ENCODE measurements around the gene SETDB2.

SETDB2 gene

GRCh38 chr13:49464085-49464484, 20.0 kb downstream of the SETDB2 start:
- DNase-seq (ENCODE audit: low spot score) = no peak
- no peak for TF ChIP-seq CTCF (IDR thresholded peaks at IDR 0.05)

GRCh38 chr13:49464621-49465325, 20.7 kb downstream of the SETDB2 start:
- TF ChIP-seq CTCF (IDR thresholded peaks at IDR 0.05) = no peak
- Histone ChIP-seq H3K4me3 (no peak overlapping the region), H3K27ac (no peak overlapping the region)
- DNase-seq (ENCODE audit: low spot score) = no peak

More at GRCh38 chr13:49464085-49464484, 20.0 kb downstream of the SETDB2 start:
- Histone ChIP-seq H3K27ac (no peak overlapping the region), H3K4me3 (no peak overlapping the region)

DNA sequence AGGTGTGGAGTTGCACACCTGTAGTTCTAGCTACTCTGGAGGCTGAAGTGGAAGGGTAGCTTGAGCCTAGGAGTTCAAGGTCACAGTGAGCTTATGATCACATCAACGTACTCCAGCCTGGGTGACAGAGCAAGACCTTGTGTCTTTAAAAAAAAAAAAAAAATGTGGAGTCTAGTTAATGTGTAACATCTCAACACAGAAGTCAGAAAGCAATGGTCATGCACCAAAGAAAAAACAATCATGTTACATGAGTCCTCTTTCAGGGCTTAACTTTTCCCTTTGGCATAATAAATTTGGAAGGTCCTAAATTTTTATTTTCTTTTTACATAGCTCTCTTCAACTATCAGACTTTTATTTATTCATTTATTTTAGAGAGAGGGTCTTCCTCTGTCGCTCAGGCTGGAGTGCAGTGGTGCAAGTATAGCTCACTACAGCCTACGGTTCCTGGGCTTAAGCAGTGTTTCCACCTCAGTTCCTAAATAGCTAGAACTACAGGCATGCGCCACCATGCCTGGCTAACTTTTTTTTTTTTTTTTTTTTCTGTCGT, 22.3 kb downstream of the SETDB2 start:
- no peak for DNase-seq (ENCODE audit: low spot score)
- Histone ChIP-seq H3K4me3 (no peak overlapping the region), H3K27ac (no peak overlapping the region)
- no peak for TF ChIP-seq CTCF (IDR thresholded peaks at IDR 0.05)

DNA sequence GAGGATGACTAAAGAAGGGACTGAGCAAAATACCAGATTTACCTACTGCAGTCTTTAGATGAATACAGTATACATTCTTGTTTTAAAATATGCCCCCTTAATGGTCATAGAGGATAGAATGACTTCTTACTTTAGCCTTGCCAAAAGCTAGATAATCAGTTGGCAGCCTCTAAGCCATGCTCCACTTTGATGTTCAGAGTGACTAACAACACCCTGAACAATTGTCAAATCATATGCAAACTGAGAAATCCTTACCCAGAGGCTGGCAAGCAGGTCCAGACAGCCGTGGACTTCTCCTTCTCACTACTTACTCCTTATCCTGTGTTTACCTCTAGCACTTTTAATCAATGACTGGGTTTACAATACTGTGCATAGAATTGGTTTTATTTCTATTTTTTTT, 28.1 kb downstream of the SETDB2 start:
- Histone ChIP-seq H3K4me3 (no peak overlapping the region), H3K27ac (no peak overlapping the region)
- no peak for TF ChIP-seq CTCF (IDR thresholded peaks at IDR 0.05)
- no peak for DNase-seq (ENCODE audit: low spot score)

GRCh38 chr13:49476529-49476928, 32.5 kb downstream of the SETDB2 start:
- Histone ChIP-seq H3K4me3 (no peak overlapping the region), H3K27ac (no peak overlapping the region)
- TF ChIP-seq CTCF (IDR thresholded peaks at IDR 0.05) = no peak
- DNase-seq (ENCODE audit: low spot score) = no peak

GRCh38 chr13:49481788-49482187, 37.7 kb downstream of the SETDB2 start:
- no peak overlapping the region for H3K4me3 ChIP-seq
- DNase-seq (ENCODE audit: low spot score) = no peak
- H3K27ac ChIP-seq = no peak overlapping the region
- no peak for TF ChIP-seq CTCF (IDR thresholded peaks at IDR 0.05)

DNA sequence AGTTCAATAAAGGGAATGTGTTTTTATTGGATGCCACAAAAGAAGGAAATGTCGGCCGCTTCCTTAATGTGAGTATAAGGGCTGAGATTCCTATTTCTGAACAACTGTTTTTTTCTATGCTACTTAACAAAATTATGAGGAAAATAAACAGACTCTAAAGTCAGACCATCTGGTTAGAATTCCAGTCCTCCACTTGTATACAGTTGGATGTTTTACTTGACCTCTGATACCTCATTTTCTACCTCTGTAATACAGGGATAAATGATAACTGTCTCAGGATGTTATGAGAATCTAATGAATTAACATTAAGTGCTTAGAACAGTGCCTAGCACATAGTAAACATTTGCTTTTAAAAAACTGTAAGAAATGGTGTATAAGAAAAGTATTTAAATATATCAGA, 44.5 kb downstream of the SETDB2 start:
- no peak overlapping the region for H3K4me3 ChIP-seq
- TF ChIP-seq CTCF (IDR thresholded peaks at IDR 0.05) = no peak
- DNase-seq (ENCODE audit: low spot score) = no peak
- H3K27ac ChIP-seq = no peak overlapping the region
